ENCODE measurements around the gene TBC1D16.

The TBC1D16 gene

GRCh38 chr17:79952265-79952877 lies 83.3 kb downstream of the TBC1D16 start:
- no peak for DNase-seq (ENCODE audit: low read depth)
- TF ChIP-seq, protein P1, sequence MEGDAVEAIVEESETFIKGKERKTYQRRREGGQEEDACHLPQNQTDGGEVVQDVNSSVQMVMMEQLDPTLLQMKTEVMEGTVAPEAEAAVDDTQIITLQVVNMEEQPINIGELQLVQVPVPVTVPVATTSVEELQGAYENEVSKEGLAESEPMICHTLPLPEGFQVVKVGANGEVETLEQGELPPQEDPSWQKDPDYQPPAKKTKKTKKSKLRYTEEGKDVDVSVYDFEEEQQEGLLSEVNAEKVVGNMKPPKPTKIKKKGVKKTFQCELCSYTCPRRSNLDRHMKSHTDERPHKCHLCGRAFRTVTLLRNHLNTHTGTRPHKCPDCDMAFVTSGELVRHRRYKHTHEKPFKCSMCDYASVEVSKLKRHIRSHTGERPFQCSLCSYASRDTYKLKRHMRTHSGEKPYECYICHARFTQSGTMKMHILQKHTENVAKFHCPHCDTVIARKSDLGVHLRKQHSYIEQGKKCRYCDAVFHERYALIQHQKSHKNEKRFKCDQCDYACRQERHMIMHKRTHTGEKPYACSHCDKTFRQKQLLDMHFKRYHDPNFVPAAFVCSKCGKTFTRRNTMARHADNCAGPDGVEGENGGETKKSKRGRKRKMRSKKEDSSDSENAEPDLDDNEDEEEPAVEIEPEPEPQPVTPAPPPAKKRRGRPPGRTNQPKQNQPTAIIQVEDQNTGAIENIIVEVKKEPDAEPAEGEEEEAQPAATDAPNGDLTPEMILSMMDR (conservative IDR thresholded peaks at IDR 0.05; ENCODE audit: low read depth, low read length), result no peak
- no peak overlapping the region for H3K4me3 ChIP-seq (ENCODE audit: low read length)

- H3K4me3 ChIP-seq (ENCODE audit: low read length), result no peak overlapping the region
- TF ChIP-seq, protein P1 (conservative IDR thresholded peaks at IDR 0.05; ENCODE audit: low read depth, low read length), result no peak
- peak; percentile 54 for DNase-seq (ENCODE audit: low read depth)
Measured at GRCh38 chr17:79951361-79952264, 84.1 kb downstream of the TBC1D16 start.

GRCh38 chr17:79950751-79951150 lies 84.9 kb downstream of the TBC1D16 start:
- H3K4me3 ChIP-seq (ENCODE audit: low read length), result no peak overlapping the region
- TF ChIP-seq, protein P1 (conservative IDR thresholded peaks at IDR 0.05; ENCODE audit: low read depth, low read length), result peak; percentile 11
- no peak for DNase-seq (ENCODE audit: low read depth)

DNA sequence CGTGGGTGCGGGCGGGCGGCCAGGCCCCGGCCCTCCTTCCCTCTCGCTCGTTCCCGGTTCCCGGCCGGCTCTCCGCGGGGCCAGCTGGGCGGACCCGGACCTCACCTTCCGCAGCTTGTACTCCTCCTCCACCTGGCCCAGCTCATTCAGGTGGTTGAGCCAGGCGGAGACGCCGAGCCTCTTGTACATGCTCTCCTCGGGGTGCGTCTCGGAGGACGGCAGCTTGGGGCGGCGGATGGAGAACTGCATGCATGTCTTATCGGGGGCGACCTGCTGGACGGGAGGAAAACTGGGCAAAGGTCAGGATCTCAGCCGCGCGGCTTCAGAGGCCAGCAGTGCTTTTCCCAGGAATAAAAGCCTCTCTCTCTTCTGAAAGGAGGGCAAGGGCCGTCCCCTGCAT lies 85.4 kb downstream of the TBC1D16 start:
- no peak for DNase-seq (ENCODE audit: low read depth)
- TF ChIP-seq, protein P1 (conservative IDR thresholded peaks at IDR 0.05; ENCODE audit: low read depth, low read length), result no peak
- H3K4me3 ChIP-seq (ENCODE audit: low read length), result no peak overlapping the region

DNA sequence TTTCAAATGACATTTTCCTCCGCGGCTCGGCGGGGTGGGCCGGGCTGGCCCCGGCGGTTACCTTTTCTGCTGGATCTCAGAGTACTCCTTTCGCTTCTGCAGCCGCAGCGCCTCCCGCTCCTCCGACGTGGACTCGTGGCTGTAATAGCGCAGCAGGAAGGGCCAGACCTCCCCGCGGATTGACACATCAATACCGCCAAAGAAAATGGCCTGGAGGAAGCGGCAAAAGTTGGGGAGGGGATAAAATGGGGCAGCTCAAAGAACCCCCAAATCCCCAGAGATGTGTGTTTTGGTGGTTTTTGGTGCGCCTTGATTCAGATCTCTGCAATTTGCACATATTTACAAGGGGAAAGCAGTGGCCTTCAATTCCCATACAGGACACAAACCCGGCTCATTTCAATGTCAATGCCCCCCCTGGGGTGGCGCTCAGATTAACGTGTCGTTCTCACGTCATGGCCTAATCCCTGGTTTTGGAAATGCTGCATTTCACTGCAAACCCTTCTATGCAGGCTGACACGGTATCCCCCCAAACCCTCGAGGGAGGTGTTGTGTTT lies 85.9 kb downstream of the TBC1D16 start:
- no peak overlapping the region for H3K4me3 ChIP-seq (ENCODE audit: low read length)
- TF ChIP-seq, protein P1 (conservative IDR thresholded peaks at IDR 0.05; ENCODE audit: low read depth, low read length), result no peak
- no peak for DNase-seq (ENCODE audit: low read depth)

DNA sequence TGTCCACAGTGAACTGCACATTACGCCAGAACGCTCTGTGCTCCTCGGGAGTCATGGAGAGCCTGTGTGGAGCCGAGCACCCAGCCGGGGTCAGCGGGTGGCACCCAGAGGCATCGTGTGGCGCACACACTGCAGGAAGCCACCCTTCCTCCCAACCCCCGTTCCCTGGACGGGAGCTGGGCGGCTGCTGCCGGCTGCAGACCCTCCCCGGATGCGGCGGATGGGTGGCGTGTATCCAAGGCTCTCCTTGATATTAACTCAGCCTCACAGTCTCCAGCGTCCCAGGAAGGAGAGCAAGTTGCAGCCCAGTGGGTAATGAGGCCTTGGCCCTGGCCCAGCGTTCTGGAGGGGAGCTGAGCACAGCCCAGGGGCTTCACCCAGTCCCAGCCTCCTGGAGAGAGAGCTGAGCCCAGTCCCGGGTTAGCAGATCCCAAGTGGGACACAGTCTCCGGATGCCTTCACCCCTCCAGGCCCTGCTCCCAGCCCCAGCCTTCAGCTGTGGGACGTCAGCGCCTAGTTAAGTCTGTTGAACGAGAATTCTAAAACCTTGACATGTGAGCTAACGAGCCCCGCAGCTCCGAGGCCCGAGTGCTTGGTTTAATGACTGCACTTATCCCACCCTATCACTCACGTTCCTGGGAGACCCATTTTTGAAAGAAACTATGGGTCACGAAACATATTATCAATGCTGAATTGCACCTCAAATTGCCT lies 86.6 kb downstream of the TBC1D16 start:
- DNase-seq (ENCODE audit: low read depth), result no peak
- H3K4me3 ChIP-seq (ENCODE audit: low read length), result no peak overlapping the region
- TF ChIP-seq, protein P1 (conservative IDR thresholded peaks at IDR 0.05; ENCODE audit: low read depth, low read length), result no peak

Data from retinal pigment epithelial cell (primary cell).